Transverse colon (tissue), 3 donors: ENCODE results near the gene VPS35L.

Experiments used
- POLR2A ChIP-seq: fragments of 450-650 bp; IDR thresholded peaks from one replicate; pipeline ENCODE4 v1.6.1; 2016; ENCODE audit warnings: antibody characterized with exemption, mild to moderate bottlenecking, moderate library complexity
- TF ChIP-seq, protein P1 (sequence below), 5 experiments: fragments of 200-600 bp in 3 of 5; fragments of 450-650 bp in 2 of 5; sonication (generic) in 3 of 5; IDR thresholded peaks; 1 replicate in 2 of 5; 2 replicates in 3 of 5; pipeline ENCODE4 v1.5.1; 2016 to 2017; ENCODE audit warnings: antibody characterized with exemption in 5 of 5, inconsistent platforms in 3 of 5, mild to moderate bottlenecking in 2 of 5, moderate library complexity in 1 of 5

GRCh38 chr16:19698480-19699465, 143.3 kb downstream of the VPS35L start:
- TF ChIP-seq, protein P1, sequence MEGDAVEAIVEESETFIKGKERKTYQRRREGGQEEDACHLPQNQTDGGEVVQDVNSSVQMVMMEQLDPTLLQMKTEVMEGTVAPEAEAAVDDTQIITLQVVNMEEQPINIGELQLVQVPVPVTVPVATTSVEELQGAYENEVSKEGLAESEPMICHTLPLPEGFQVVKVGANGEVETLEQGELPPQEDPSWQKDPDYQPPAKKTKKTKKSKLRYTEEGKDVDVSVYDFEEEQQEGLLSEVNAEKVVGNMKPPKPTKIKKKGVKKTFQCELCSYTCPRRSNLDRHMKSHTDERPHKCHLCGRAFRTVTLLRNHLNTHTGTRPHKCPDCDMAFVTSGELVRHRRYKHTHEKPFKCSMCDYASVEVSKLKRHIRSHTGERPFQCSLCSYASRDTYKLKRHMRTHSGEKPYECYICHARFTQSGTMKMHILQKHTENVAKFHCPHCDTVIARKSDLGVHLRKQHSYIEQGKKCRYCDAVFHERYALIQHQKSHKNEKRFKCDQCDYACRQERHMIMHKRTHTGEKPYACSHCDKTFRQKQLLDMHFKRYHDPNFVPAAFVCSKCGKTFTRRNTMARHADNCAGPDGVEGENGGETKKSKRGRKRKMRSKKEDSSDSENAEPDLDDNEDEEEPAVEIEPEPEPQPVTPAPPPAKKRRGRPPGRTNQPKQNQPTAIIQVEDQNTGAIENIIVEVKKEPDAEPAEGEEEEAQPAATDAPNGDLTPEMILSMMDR (IDR thresholded peaks at IDR 0.05), result no peak
- TF ChIP-seq POLR2A, result no peak
